Lung (tissue), 12 donors: ENCODE results near the gene CELF2. TPM values are rescaled to one million over a fixed set of nuclear protein-coding genes. Genes with fewer than 3 reads are reported as not detected.

Experiments used
- ATAC-seq: fragments of 200-7000 bp; cut with Tn5 transposase; one replicate; pipeline ENCODE4 v1.9.1; 2020; ENCODE audit warnings: moderate number of reproducible peaks; ENCODE audit not compliant: insufficient read depth, low FRiP score
- DNase-seq, 3 donors: peaks; one replicate each; pipeline ENCODE4 v3.0.0-alpha.2; 2013 to 2017
- H3K27ac ChIP-seq, 2 donors: one replicate each; pipeline ENCODE4 v1.5.1; 2013; ENCODE audit warnings: mild to moderate bottlenecking in 2 of 2, moderate library complexity in 2 of 2, control low read depth in 1 of 2, inconsistent platforms in 1 of 2, low read depth in 1 of 2, low read length in 1 of 2
- H3K27me3 ChIP-seq, 3 donors: one replicate each; pipeline ENCODE4 v1.5.1; 2013; ENCODE audit warnings: low read length in 2 of 3; ENCODE audit not compliant: control insufficient read depth in 3 of 3, insufficient read depth in 3 of 3
- H3K36me3 ChIP-seq, 4 donors: one replicate each; pipeline ENCODE4 v1.5.1; 2013; ENCODE audit warnings: low read length in 4 of 4, mild to moderate bottlenecking in 1 of 4, moderate library complexity in 1 of 4; ENCODE audit not compliant: control insufficient read depth in 4 of 4, insufficient read depth in 4 of 4
- H3K4me1 ChIP-seq, 5 donors: one replicate each; pipeline ENCODE4 v1.5.1; 2013; ENCODE audit warnings: low read length in 5 of 5, mild to moderate bottlenecking in 2 of 5, moderate library complexity in 1 of 5; ENCODE audit not compliant: control insufficient read depth in 5 of 5, insufficient read depth in 5 of 5
- H3K4me3 ChIP-seq: one replicate; pipeline ENCODE4 v1.5.1; 2013; ENCODE audit warnings: mild to moderate bottlenecking, control low read depth, moderate library complexity
- H3K9ac ChIP-seq, 2 donors: one replicate each; pipeline ENCODE4 v1.5.1; 2013; ENCODE audit warnings: low read length in 2 of 2, control low read depth in 1 of 2; ENCODE audit not compliant: insufficient read depth in 1 of 2
- H3K9me3 ChIP-seq, 4 donors: one replicate each; pipeline ENCODE4 v1.5.1; 2013; ENCODE audit warnings: low read length in 3 of 4, mild to moderate bottlenecking in 1 of 4, moderate library complexity in 1 of 4; ENCODE audit not compliant: control insufficient read depth in 4 of 4, insufficient read depth in 3 of 4
- CTCF ChIP-seq: IDR thresholded peaks from 2 replicates; pipeline ENCODE4 v1.5.1; 2012; ENCODE audit warnings: mild to moderate bottlenecking; ENCODE audit errors: control extremely low read depth, extremely low read depth
- WGBS, 2 donors: extraction: QIAGEN DNeasy Blood & Tissue Kit; methylation state at CpG; one replicate each; pipeline ENCODE4 v1.1.7; 2013; 5-methylcytosine and 5-hydroxymethylcytosine counted together
- polyA plus RNA-seq, 2 donors: library from polyadenylated mRNA; stranded (reverse); fragments of 200-250 nt; gene quantifications; one replicate each; pipeline ENCODE4 v1.2.1, GENCODE V29; 2013
- total RNA-seq, 2 donors: library from RNA; depleted of rRNA in 1 of 2; stranded (reverse); fragments of >200 nt in 1 of 2; gene quantifications; one replicate each; pipeline ENCODE4 v1.2.1, GENCODE V29; 2014 to 2021
- donor health status: control.
- donor health status: control.
- donor health status: Bipolar disorder and iron deficiency.
- donor health status: healthy.
- donor health status: DM: yes; HTN: yes; CAD: no.

Gene CELF2
- total and polyA plus RNA-seq, 4 donors = 13.6 to 115 (median 63.7) TPM

GRCh38 chr10:11304906-11305585 is 287.4 kb downstream of the CELF2 start:
- Histone ChIP-seq H3K27me3 (no peaks in the 10 kb centered on the region), H3K4me1 (no peaks in the 10 kb centered on the region), H3K36me3 (peaks cover 9 to 33% (median 30%) of the 10 kb centered on the region in 4 donors), H3K27ac (no peak overlapping the region), H3K4me3 (no peak overlapping the region), H3K9me3 (peaks cover 0 to 10% (median 4%) of the 10 kb centered on the region in 4 donors), H3K9ac (no peak overlapping the region)
- ATAC-seq (no peak), DNase-seq (no peak)
- 97 to 99% methylated on average over 11 of the region's 11 CpGs for WGBS, 2 donors
- TF ChIP-seq CTCF = no peak

GRCh38 chr10:11305825-11306593 is 288.3 kb downstream of the CELF2 start:
- Histone ChIP-seq H3K4me1 (no peaks in the 10 kb centered on the region), H3K4me3 (no peak overlapping the region), H3K27ac (no peak overlapping the region), H3K9ac (no peak overlapping the region), H3K36me3 (peaks cover 9 to 35% (median 28%) of the 10 kb centered on the region in 4 donors), H3K27me3 (no peaks in the 10 kb centered on the region), H3K9me3 (peaks cover 0 to 10% (median 4%) of the 10 kb centered on the region in 4 donors)
- DNase-seq = no peak
- no peak for ATAC-seq
- 96 to 97% methylated on average over 13 of the region's 13 CpGs for WGBS, 2 donors
- no peak for TF ChIP-seq CTCF

GRCh38 chr10:11307004-11307403 is 289.3 kb downstream of the CELF2 start:
- no peak overlapping the region for H3K9ac ChIP-seq
- no peak overlapping the region for H3K27ac ChIP-seq
- H3K4me3 ChIP-seq = no peak overlapping the region
- DNase-seq (no peak), ATAC-seq (no peak)
- WGBS, 2 donors = 99 to 100% methylated on average over 6 of the region's 6 CpGs
- H3K9me3 ChIP-seq = peaks cover 0 to 10% (median 4%) of the 10 kb centered on the region in 4 donors
- TF ChIP-seq CTCF = no peak
- no peaks in the 10 kb centered on the region for H3K4me1 ChIP-seq
- H3K36me3 ChIP-seq = peaks cover 5 to 41% (median 25%) of the 10 kb centered on the region in 4 donors
- H3K27me3 ChIP-seq = no peaks in the 10 kb centered on the region
